HepG2 (cell line): ENCODE results near the gene MTHFD2L. TPM values are rescaled to one million over a fixed set of nuclear protein-coding genes. Genes with fewer than 3 reads are reported as not detected.

Experiments
- ATAC-seq: fragments of 200-7000 bp; cut with Tn5 transposase; 3 replicates; pipeline ENCODE4 v1.9.1; 2020; ENCODE audit warnings: mild to moderate bottlenecking, moderate library complexity
- BruUV-seq: library from RNA; stranded (reverse); fragments of 400-500 nt; replicated peaks from 2 replicates; lab custom pipeline; 2021; lab: Mats Ljungman, UMichigan
- CTCF ChIA-PET: fragments of 300-600 bp; formaldehyde crosslinking; extraction: SDS; loops from one replicate; lab custom pipeline; 2021; ENCODE audit warnings: low total read pairs, inconsistent platforms, low intra/inter-chr PET ratio; lab: Yijun Ruan, JAX
- POLR2A ChIA-PET: fragments of 350-600 bp; sonication (Branson Sonifier 250); formaldehyde crosslinking; loops from one replicate; lab custom pipeline; 2020; ENCODE audit warnings: antibody characterized with exemption, inconsistent platforms; lab: Yijun Ruan, JAX
- DNase-seq: peaks from one replicate; pipeline ENCODE4 v3.0.0-alpha.2; 2015; ENCODE audit warnings: low spot score
- FAIRE-seq: peaks from 3 replicates; lab custom pipeline; 2011; peaks lifted over from hg19 to GRCh38; lab: Jason Lieb, UNC
- H2AFZ ChIP-seq: one replicate; pipeline ENCODE4 v1.6.1; 2011; ENCODE audit warnings: low read length, inconsistent platforms
- H3K27ac ChIP-seq: fragments of 300-600 bp; 3 replicates; pipeline ENCODE4 v1.8.0; 2011; ENCODE audit warnings: mixed run types, mild to moderate bottlenecking, mixed read lengths, low read length, inconsistent platforms; ENCODE audit not compliant: insufficient read depth; ENCODE audit errors: extremely low read length
- H3K27me3 ChIP-seq, 2 experiments: fragments of 200-600 bp in 1 of 2; 2 replicates in 1 of 2; 3 replicates in 1 of 2; pipeline versions ENCODE4 v1.6.0 to v1.8.0; 2011; ENCODE audit warnings: low read length in 2 of 2, mild to moderate bottlenecking in 2 of 2, moderate library complexity in 2 of 2, inconsistent platforms in 1 of 2; ENCODE audit not compliant: insufficient read depth in 2 of 2, control insufficient read depth in 1 of 2
- H3K36me3 ChIP-seq, 2 experiments: fragments of 200-600 bp in 1 of 2; replicated peaks in 1 of 2; 2 replicates in 1 of 2; 3 replicates in 1 of 2; pipeline versions ENCODE4 v1.5.1 to v1.8.0; 2011; ENCODE audit warnings: low read length in 2 of 2, inconsistent platforms in 1 of 2; ENCODE audit not compliant: insufficient read depth in 2 of 2, control insufficient read depth in 1 of 2
- H3K4me1 ChIP-seq: 2 replicates; pipeline ENCODE4 v1.5.1; 2012; ENCODE audit warnings: low read length, inconsistent platforms; ENCODE audit not compliant: insufficient read depth
- H3K4me2 ChIP-seq: 2 replicates; pipeline ENCODE4 v1.6.0; 2011; ENCODE audit warnings: low read depth, low read length, inconsistent platforms
- H3K4me3 ChIP-seq, 3 experiments: fragments of 200-600 bp in 1 of 3; sonication (generic), shearing (Covaris generic) in 1 of 3; replicated peaks in 1 of 3; 2 replicates each; pipeline ENCODE4 v1.5.1; 2011 to 2016; ENCODE audit warnings: low read length in 3 of 3, inconsistent platforms in 2 of 3, low read depth in 2 of 3, mild to moderate bottlenecking in 2 of 3, control low read depth in 1 of 3, mixed read lengths in 1 of 3; ENCODE audit not compliant: insufficient read depth in 1 of 3
- H3K79me2 ChIP-seq: one replicate; pipeline ENCODE4 v1.6.1; 2011; ENCODE audit warnings: low read length, inconsistent platforms; ENCODE audit not compliant: insufficient read depth
- H3K9ac ChIP-seq: 2 replicates; pipeline ENCODE4 v1.6.0; 2011; ENCODE audit warnings: mild to moderate bottlenecking, low read depth, low read length, inconsistent platforms; ENCODE audit not compliant: insufficient read depth
- H3K9me3 ChIP-seq: 2 replicates; pipeline ENCODE4 v1.5.1; 2012; ENCODE audit warnings: mild to moderate bottlenecking, low read length
- H4K20me1 ChIP-seq: 2 replicates; pipeline ENCODE4 v1.6.0; 2011; ENCODE audit warnings: inconsistent platforms, mild to moderate bottlenecking, low read length, moderate library complexity; ENCODE audit not compliant: insufficient read depth
- ADNP ChIP-seq: sonication (generic); formaldehyde crosslinking; IDR thresholded peaks from 2 replicates; pipeline ENCODE4 v1.4.0; 2020; ENCODE audit warnings: missing genetic modification reagents
- ASH2L ChIP-seq: fragments of 300-600, 200-600 bp; sonication (generic); IDR thresholded peaks from 2 replicates; pipeline ENCODE4 v1.7.0; 2017; ENCODE audit warnings: low read depth, mild to moderate bottlenecking, moderate library complexity, mixed read lengths, low read length; ENCODE audit not compliant: insufficient read length
- MIER3 ChIP-seq: IDR thresholded peaks from 2 replicates; pipeline ENCODE4 v1.6.1; 2016; ENCODE audit warnings: missing compliant biosample characterization, borderline replicate concordance
- PHF20 ChIP-seq: sonication (generic); formaldehyde crosslinking; IDR thresholded peaks from 2 replicates; pipeline ENCODE4 v1.5.0; 2020; ENCODE audit warnings: mild to moderate bottlenecking, missing genetic modification reagents
- XBP1 ChIP-seq: sonication (generic); formaldehyde crosslinking; IDR thresholded peaks from 2 replicates; pipeline ENCODE4 v1.5.0; 2020; ENCODE audit warnings: missing genetic modification reagents
- ZFP36 ChIP-seq: fragments of 150-350 bp; IDR thresholded peaks from 2 replicates; pipeline ENCODE4 v1.6.1; 2018; ENCODE audit warnings: borderline replicate concordance, low read length, low read depth; ENCODE audit not compliant: partially characterized antibody
- ZNF234 ChIP-seq: sonication (generic); formaldehyde crosslinking; conservative IDR thresholded peaks from 2 replicates; pipeline ENCODE4 v1.5.1; 2020; ENCODE audit warnings: mild to moderate bottlenecking, missing genetic modification reagents
- ZNF343 ChIP-seq: sonication (generic); formaldehyde crosslinking; IDR thresholded peaks from 2 replicates; pipeline ENCODE4 v1.4.0; 2020; ENCODE audit warnings: mild to moderate bottlenecking, missing genetic modification reagents
- ZNF546 ChIP-seq: sonication (generic); formaldehyde crosslinking; conservative IDR thresholded peaks from 2 replicates; pipeline ENCODE4 v1.8.1; 2023; ENCODE audit warnings: mild to moderate bottlenecking, missing genetic modification reagents
- ZNF569 ChIP-seq: sonication (generic); formaldehyde crosslinking; IDR thresholded peaks from 2 replicates; pipeline ENCODE4 v1.5.0; 2020; ENCODE audit warnings: mild to moderate bottlenecking, missing genetic modification reagents, moderate library complexity, borderline replicate concordance
- ZNF605 ChIP-seq: sonication (generic); formaldehyde crosslinking; IDR thresholded peaks from 2 replicates; pipeline ENCODE4 v1.8.0; 2022; ENCODE audit warnings: mild to moderate bottlenecking, missing genetic modification reagents
- ZNF670 ChIP-seq: sonication (generic); formaldehyde crosslinking; IDR thresholded peaks from 2 replicates; pipeline ENCODE4 v1.8.0; 2022; ENCODE audit warnings: mild to moderate bottlenecking, missing genetic modification reagents, borderline replicate concordance
- WGBS: methylation state at CpG from one replicate; pipeline ENCODE4 v1.1.6; 2017; ENCODE audit warnings: low lambda C conversion rate; 5-methylcytosine and 5-hydroxymethylcytosine counted together
- in situ Hi-C: cut with HindIII; loops from 2 replicates; pipeline ENCODE4 v1.10.0; 2017; ENCODE audit warnings: low pct_unique_long_range_greater_than_20kb; ENCODE audit not compliant: extremely low pct_ligation_motif_present
- intact Hi-C: fragments of 100-400 bp; cut with micrococcal nuclease; formaldehyde crosslinking; loops from one replicate; pipeline ENCODE4 v1.10.0; 2022; ENCODE audit not compliant: unreplicated experiment
- polyA plus RNA-seq, 8 experiments: library from polyadenylated mRNA; depleted of rRNA in 3 of 8; stranded (reverse) in 7 of 8; unstranded in 1 of 8; fragments of >200 nt; fragmentation: Illumina TruSeq in 4 of 8; extraction: Trizol in 4 of 8; gene quantifications; 2 replicates each; pipeline versions ENCODE4 v1.2.1 to v1.2.3, GENCODE V29; 2011 to 2016; ENCODE audit warnings: low read depth in 4 of 8, missing spikeins in 1 of 8, mixed read lengths in 1 of 8; ENCODE audit not compliant: insufficient read depth in 1 of 8
- total RNA-seq, 5 experiments: library from RNA; depleted of rRNA; stranded (reverse); fragments of >200 nt; fragmentation: Illumina TruSeq; extraction: Trizol; gene quantifications; 2 replicates each; pipeline ENCODE4 v1.2.3, GENCODE V29; 2016; ENCODE audit warnings: low read depth in 1 of 5
- TF ChIP-seq, protein P1 (sequence below): sonication (generic); formaldehyde crosslinking; IDR thresholded peaks from 2 replicates; pipeline ENCODE4 v1.5.1; 2020; ENCODE audit warnings: mild to moderate bottlenecking, missing genetic modification reagents
- TF ChIP-seq, protein P2 (sequence below): sonication (generic); formaldehyde crosslinking; IDR thresholded peaks from 2 replicates; pipeline ENCODE4 v1.5.1; 2020; ENCODE audit warnings: missing genetic modification reagents, mild to moderate bottlenecking, borderline replicate concordance
- TF ChIP-seq, protein P3 (sequence below): IDR thresholded peaks from 2 replicates; pipeline ENCODE4 v1.6.1; 2012; ENCODE audit warnings: inconsistent platforms

The MTHFD2L gene
- total and polyA plus RNA-seq, 2 of the 13 experiments (the other 11 are each of a cell fraction or from before 2014, with no cell fraction given) = 10.5 to 14.9 TPM

DNA sequence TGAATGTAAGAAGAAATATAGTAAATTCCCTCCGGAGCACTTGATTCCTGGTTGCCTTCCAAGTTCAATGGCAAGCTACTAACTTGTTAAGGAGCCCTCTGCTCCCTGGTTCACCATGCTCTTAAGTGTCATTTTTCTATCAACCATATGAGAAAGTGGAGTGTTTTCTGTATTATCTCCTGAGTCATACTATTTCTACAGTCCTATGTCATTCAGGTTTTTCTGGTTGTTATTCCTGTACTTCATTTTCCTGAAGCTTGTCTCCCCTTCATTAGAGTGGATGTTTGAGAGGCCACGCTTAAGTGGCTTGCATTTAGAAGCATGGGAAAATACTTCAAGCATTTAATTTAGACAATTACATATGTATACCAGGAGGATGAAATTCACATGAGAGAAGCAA, 135.6 kb downstream of the MTHFD2L start (continued):
- TF ChIP-seq ZNF605 (CRISPR knock-in tag) = no peak

- POLR2A ChIA-PET = no interaction called here
- intact Hi-C loops (no loop called here), in situ Hi-C loops (no loop called here)
- CTCF ChIA-PET = no interaction called here
- 52% methylated on average over 1 of the region's 1 CpG for WGBS
- H2AFZ ChIP-seq = no peak overlapping the region
- TF ChIP-seq, protein P1, sequence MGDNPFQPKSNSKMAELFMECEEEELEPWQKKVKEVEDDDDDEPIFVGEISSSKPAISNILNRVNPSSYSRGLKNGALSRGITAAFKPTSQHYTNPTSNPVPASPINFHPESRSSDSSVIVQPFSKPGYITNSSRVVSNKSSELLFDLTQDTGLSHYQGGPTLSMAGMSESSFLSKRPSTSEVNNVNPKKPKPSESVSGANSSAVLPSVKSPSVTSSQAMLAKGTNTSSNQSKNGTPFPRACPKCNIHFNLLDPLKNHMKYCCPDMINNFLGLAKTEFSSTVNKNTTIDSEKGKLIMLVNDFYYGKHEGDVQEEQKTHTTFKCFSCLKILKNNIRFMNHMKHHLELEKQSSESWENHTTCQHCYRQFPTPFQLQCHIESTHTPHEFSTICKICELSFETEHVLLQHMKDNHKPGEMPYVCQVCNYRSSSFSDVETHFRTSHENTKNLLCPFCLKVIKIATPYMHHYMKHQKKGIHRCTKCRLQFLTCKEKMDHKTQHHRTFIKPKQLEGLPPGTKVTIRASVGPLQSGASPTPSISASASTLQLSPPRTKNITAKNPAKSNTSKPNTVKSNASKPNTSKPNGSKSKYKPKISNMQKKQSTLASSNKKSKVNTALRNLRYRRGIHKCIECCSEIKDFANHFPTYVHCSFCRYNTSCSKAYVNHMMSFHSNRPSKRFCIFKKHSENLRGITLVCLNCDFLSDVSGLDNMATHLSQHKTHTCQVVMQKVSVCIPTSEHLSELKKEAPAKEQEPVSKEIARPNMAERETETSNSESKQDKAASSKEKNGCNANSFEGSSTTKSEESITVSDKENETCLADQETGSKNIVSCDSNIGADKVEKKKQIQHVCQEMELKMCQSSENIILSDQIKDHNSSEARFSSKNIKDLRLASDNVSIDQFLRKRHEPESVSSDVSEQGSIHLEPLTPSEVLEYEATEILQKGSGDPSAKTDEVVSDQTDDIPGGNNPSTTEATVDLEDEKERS = no peak
- H3K36me3 ChIP-seq = no peaks in the 10 kb centered on the region
- no peak overlapping the region for H3K9ac ChIP-seq
- DNase-seq (no peak), ATAC-seq (no peak), FAIRE-seq (no peak)
- no peaks in the 10 kb centered on the region for H3K9me3 ChIP-seq
- no peaks in the 10 kb centered on the region for H3K4me1 ChIP-seq
- no peak overlapping the region for H3K4me2 ChIP-seq
- H3K27me3 ChIP-seq = no peaks in the 10 kb centered on the region
- H3K79me2 ChIP-seq = no peaks in the 10 kb centered on the region
- no peak overlapping the region for H3K4me3 ChIP-seq
- no TSS peak for BruUV-seq
- H4K20me1 ChIP-seq = no peaks in the 10 kb centered on the region
- H3K27ac ChIP-seq = no peak overlapping the region
Observed at GRCh38 chr4:74294681-74295080, 136.8 kb downstream of the MTHFD2L start.

- DNase-seq (no peak), ATAC-seq (no peak), FAIRE-seq (no peak)
- intact Hi-C loops = no loop called here
- H3K36me3 ChIP-seq = no peaks in the 10 kb centered on the region
- no peak overlapping the region for H2AFZ ChIP-seq
- no peak overlapping the region for H3K4me3 ChIP-seq
- in situ Hi-C loops = no loop called here
- no peaks in the 10 kb centered on the region for H3K79me2 ChIP-seq
- no peak overlapping the region for H3K4me2 ChIP-seq
- BruUV-seq = no TSS peak
- WGBS = 43% methylated on average over 1 of the region's 1 CpG
- ChIA-PET POLR2A (no interaction called here), CTCF (no interaction called here)
- no peaks in the 10 kb centered on the region for H3K27me3 ChIP-seq
- H3K9ac ChIP-seq = no peak overlapping the region
- no peak overlapping the region for H3K27ac ChIP-seq
- H4K20me1 ChIP-seq = no peaks in the 10 kb centered on the region
- H3K4me1 ChIP-seq = no peaks in the 10 kb centered on the region
- no peaks in the 10 kb centered on the region for H3K9me3 ChIP-seq
- TF ChIP-seq, protein P2, sequence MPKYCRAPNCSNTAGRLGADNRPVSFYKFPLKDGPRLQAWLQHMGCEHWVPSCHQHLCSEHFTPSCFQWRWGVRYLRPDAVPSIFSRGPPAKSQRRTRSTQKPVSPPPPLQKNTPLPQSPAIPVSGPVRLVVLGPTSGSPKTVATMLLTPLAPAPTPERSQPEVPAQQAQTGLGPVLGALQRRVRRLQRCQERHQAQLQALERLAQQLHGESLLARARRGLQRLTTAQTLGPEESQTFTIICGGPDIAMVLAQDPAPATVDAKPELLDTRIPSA (CRISPR knock-in tag) = no peak
- TF ChIP-seq ADNP (CRISPR knock-in tag) (no peak), XBP1 (CRISPR knock-in tag) (no peak), ZNF234 (CRISPR knock-in tag) (no peak), ZNF569 (CRISPR knock-in tag) (no peak), ZNF343 (CRISPR knock-in tag) (no peak), ZNF546 (CRISPR knock-in tag) (no peak), PHF20 (CRISPR knock-in tag) (no peak), MIER3 (CRISPR knock-in tag) (no peak), ASH2L (no peak), ZFP36 (no peak), ZNF670 (no peak)
- TF ChIP-seq, protein P3, sequence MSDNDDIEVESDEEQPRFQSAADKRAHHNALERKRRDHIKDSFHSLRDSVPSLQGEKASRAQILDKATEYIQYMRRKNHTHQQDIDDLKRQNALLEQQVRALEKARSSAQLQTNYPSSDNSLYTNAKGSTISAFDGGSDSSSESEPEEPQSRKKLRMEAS = no peak
Observed at GRCh38 chr4:74297539-74297938, 139.6 kb downstream of the MTHFD2L start.
